Left lung (tissue), 14 donors: Measurements from ENCODE around the gene CCDC60. TPM values are rescaled to one million over a fixed set of nuclear protein-coding genes. Genes with fewer than 3 reads are reported as not detected.

Experiments used
- ATAC-seq: fragments of 200-7000 bp; cut with Tn5 transposase; one replicate; pipeline ENCODE4 v1.9.1; 2020; ENCODE audit warnings: moderate library complexity
- DNase-seq, 4 donors: peaks; one replicate each; pipeline ENCODE4 v3.0.0-alpha.2; 2013 to 2020
- H3K27ac ChIP-seq, 2 donors: fragments of 200-600 bp; sonication (generic) in 1 of 2; one replicate each; pipeline versions ENCODE4 v1.5.0 to v1.8.0; 2020 to 2021
- H3K27me3 ChIP-seq, 2 donors: fragments of 200-600 bp; sonication (generic) in 1 of 2; one replicate each; pipeline versions ENCODE4 v1.5.0 to v1.8.0; 2020 to 2021
- H3K36me3 ChIP-seq, 2 donors: fragments of 200-600 bp; sonication (generic) in 1 of 2; one replicate each; pipeline versions ENCODE4 v1.5.0 to v1.8.0; 2020 to 2021
- H3K4me1 ChIP-seq, 2 donors: fragments of 200-600 bp; one replicate each; pipeline ENCODE4 v1.8.0; 2021
- H3K4me3 ChIP-seq, 2 donors: fragments of 200-600 bp; sonication (generic) in 1 of 2; one replicate each; pipeline versions ENCODE4 v1.5.0 to v1.8.0; 2020 to 2021; ENCODE audit warnings: mild to moderate bottlenecking in 1 of 2
- H3K9me3 ChIP-seq, 2 donors: fragments of 200-600 bp; sonication (generic) in 1 of 2; one replicate each; pipeline versions ENCODE4 v1.5.0 to v1.8.0; 2020 to 2021
- CTCF ChIP-seq, 2 donors: fragments of 200-600 bp; sonication (generic) in 1 of 2; IDR thresholded peaks; one replicate each; pipeline versions ENCODE4 v1.5.0 to v1.8.0; 2021; ENCODE audit warnings: antibody characterized with exemption in 2 of 2
- intact Hi-C, 2 donors: fragments of 100-400 bp; cut with DNase I; formaldehyde crosslinking; loops; one replicate each; pipeline versions ENCODE4 v1.11.2 to v1.14.2; 2022
- long read RNA-seq, 12 donors: library from polyadenylated mRNA in 2 of 12; unstranded in 2 of 12; transcript quantifications; one replicate each; pipeline ENCODE4 v2.0.0 and lab custom pipeline, GENCODE V29; 2019 to 2026
- polyA plus RNA-seq, 6 donors: library from polyadenylated mRNA; unstranded; fragments of 120-200 nt; gene quantifications; one replicate each; pipeline ENCODE4 v1.2.1, GENCODE V29; 2013; ENCODE audit not compliant: insufficient read length in 6 of 6
- total RNA-seq, 2 donors: library from RNA; stranded (reverse); fragmentation: NEBNext Ultra II Directional; extraction: Animal tissue kit (Norgen Biotek cat#: 25700); gene quantifications; one replicate each; pipeline ENCODE4 v1.2.1, GENCODE V29; 2021
- donor health status: DM: no; HTN: yes; CAD: no.
- donor health status: DM: no; HTN: no; CAD: no.

Gene CCDC60
- total RNA-seq: 1 to 10 TPM in 1 of 2 donors, not detected in 1; 1.8 TPM
- 1 to 10 TPM in 4 of 6 donors, under 1 TPM in 2; 0.47 to 2.4 (median 1.7) TPM for polyA plus RNA-seq
- long read RNA-seq, donor 1: 0 reads
- long read RNA-seq, donor 2: 0 reads
- long read RNA-seq, donor 3: 0 reads
- long read RNA-seq, donor 4: 0 reads
- long read RNA-seq, donor 5: 0 reads
- long read RNA-seq, donor 6: 0 reads
- long read RNA-seq, donor 7: 0 reads
- long read RNA-seq, donor 8: 0 reads
- long read RNA-seq, donor 9: 0 reads
- long read RNA-seq, donor 10: 0 reads
- long read RNA-seq, donor 11: 0 reads
- long read RNA-seq, donor 12: 0 reads

- Histone ChIP-seq H3K4me1 (no peaks in the 10 kb centered on the region), H3K9me3 (no peaks in the 10 kb centered on the region), H3K27ac (no peak within 1 kb of the TSS), H3K4me3 (no peak within 1 kb of the TSS), H3K36me3 (no peaks in the 10 kb centered on the region), H3K27me3 (peaks cover 0 to 10% of the 10 kb centered on the region in 2 donors)
- DNase-seq (peak in 1 of 4 donors; percentile 24), ATAC-seq (no peak)
- no peak for TF ChIP-seq CTCF (IDR thresholded peaks at IDR 0.05)
- intact Hi-C loops: no loop called here
Observed at GRCh38 chr12:119334430-119335170, at the start of gene CCDC60. TSS of gene CCDC60 (plus strand) at chr12:119334729. CDS start at chr12:119335177, 448 bp downstream.

GRCh38 chr12:119288576-119288975 lies 46.0 kb upstream of the CCDC60 start:
- Histone ChIP-seq H3K27ac (no peak overlapping the region), H3K4me1 (no peaks in the 10 kb centered on the region), H3K4me3 (no peak overlapping the region), H3K27me3 (no peaks in the 10 kb centered on the region), H3K36me3 (no peaks in the 10 kb centered on the region), H3K9me3 (no peaks in the 10 kb centered on the region)
- ATAC-seq: no peak
- intact Hi-C loops: no loop called here
- TF ChIP-seq CTCF (IDR thresholded peaks at IDR 0.05): no peak
- no peak for DNase-seq

GRCh38 chr12:119292893-119293630 lies 41.5 kb upstream of the CCDC60 start:
- ATAC-seq: no peak
- intact Hi-C loops: no loop called here
- Histone ChIP-seq H3K27ac (no peak overlapping the region), H3K9me3 (no peaks in the 10 kb centered on the region), H3K4me1 (no peaks in the 10 kb centered on the region), H3K36me3 (no peaks in the 10 kb centered on the region), H3K4me3 (no peak overlapping the region), H3K27me3 (no peaks in the 10 kb centered on the region)
- DNase-seq: no peak
- no peak for TF ChIP-seq CTCF (IDR thresholded peaks at IDR 0.05)

- no peak overlapping the region for H3K4me3 ChIP-seq
- H3K4me1 ChIP-seq: no peaks in the 10 kb centered on the region
- ATAC-seq (no peak), DNase-seq (no peak)
- no peaks in the 10 kb centered on the region for H3K36me3 ChIP-seq
- H3K27me3 ChIP-seq: no peaks in the 10 kb centered on the region
- no peak overlapping the region for H3K27ac ChIP-seq
- intact Hi-C loops: no loop called here
- TF ChIP-seq CTCF (IDR thresholded peaks at IDR 0.05): no peak
- H3K9me3 ChIP-seq: no peaks in the 10 kb centered on the region
Observed at GRCh38 chr12:119294211-119294610, 40.3 kb upstream of the CCDC60 start.

- no peaks in the 10 kb centered on the region for H3K4me1 ChIP-seq
- H3K36me3 ChIP-seq: no peaks in the 10 kb centered on the region
- ATAC-seq (no peak), DNase-seq (peak in 1 of 4 donors; percentile 31)
- no peaks in the 10 kb centered on the region for H3K9me3 ChIP-seq
- H3K27me3 ChIP-seq: no peaks in the 10 kb centered on the region
- TF ChIP-seq CTCF (IDR thresholded peaks at IDR 0.05): no peak
- H3K4me3 ChIP-seq: no peak overlapping the region
- H3K27ac ChIP-seq: no peak overlapping the region
- intact Hi-C loops: no loop called here
Observed at GRCh38 chr12:119296535-119296934, 38.0 kb upstream of the CCDC60 start.
